ENCODE measurements around the gene LINC00237.

Gene LINC00237

DNA sequence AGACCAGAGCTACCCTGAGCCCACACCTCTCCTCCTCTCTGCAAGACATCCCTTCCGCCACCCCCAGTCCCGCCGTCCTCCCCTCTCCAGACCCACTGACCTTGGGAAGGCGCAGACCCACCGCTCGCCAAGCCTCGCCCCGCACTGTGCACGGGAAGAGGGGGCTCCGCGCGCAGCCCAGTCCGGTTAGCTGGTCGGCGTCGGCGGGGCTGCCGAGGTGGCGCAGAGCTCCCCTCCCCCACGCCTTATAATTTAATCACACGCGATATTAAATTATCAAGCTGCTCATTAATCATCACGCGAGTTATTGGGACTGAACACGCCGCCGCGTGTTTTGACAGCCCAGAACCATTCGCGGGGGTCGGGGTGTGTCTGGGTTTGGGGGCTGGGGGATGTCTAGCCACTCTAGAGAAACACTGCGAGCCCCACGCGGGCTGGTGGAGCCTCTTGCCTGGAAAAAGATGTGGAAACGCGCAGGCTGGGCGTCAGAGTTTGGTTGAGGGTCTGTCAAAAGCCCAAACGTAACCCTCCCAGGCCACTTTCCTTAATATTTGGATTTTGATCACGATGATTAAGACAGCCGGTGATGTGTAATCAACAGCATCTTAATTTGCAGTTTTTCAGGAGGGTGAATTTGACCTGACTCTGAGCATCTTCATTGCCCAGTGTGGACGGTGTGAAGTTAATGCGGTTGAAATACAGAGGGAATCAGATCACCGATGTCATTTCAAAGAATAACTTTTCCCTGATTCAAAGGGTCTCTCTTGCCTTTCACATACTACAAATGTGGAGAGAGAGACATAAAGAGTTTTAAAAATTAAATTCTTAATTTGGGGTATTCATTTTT is at the start of gene LINC00237:
Gene LINC00237, minus strand, starts transcription at position 188 of the 847 bp plus-strand sequence.
- no peak for DNase-seq (ENCODE audit: low read depth)

DNA sequence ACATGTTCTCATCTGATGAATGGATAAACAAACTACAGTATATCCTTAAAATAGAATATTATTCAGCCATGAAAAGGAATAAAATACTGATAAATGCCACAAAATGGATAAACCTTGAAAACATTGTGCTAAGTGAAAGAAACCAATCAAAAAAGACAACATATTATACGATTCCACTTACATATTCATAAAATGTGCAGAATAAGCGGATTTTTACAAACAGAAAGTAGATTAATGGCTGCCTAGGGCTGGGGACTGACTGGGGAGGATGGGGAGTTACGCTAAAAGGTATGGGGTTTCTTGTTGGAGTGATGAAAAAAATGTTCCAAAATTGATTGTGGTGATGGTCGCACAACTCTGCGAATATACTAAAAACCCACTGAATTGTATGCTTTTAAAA is 49.1 kb upstream of the LINC00237 start:
- no peak for DNase-seq (ENCODE audit: low read depth)

DNA sequence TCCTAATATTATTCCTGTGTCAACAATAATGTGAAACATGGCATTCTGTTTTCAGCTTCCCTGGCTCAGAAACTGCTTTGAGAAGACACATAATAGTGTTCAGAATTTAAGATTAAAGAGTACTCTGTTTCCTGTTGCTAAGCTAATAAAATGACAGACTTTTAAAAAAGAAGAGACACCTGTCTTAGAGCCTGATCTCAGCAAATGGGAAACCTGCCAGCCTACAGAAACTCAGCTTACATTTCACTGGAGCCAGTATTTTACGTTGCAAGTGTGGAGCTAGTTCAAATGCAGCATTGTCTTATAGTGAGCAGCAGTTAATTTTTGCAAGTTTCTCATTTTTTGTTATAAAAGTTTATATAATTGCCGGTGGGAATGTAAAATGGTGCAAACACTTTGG is 48.5 kb upstream of the LINC00237 start:
- no peak for DNase-seq (ENCODE audit: low read depth)

DNA sequence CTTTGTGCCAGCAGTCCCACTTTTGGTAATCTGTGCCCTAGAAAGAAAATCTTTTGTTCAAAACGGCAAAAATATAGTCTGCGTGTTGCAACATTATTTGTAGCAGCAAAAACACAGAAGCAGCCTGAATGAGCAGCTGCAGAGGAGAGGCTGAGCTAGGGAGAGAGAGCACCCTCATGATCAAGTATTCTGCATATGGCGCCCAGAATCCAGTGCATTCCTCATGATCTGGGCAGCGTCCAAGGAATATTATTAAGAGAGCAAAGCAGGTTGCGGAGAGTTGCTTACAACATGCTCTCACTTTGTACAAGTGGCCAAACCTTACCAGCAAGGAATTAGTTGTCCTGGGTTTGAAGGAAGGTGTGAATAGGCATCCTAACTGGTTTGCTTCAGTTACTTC is 45.6 kb upstream of the LINC00237 start:
- no peak for DNase-seq (ENCODE audit: low read depth)

DNA sequence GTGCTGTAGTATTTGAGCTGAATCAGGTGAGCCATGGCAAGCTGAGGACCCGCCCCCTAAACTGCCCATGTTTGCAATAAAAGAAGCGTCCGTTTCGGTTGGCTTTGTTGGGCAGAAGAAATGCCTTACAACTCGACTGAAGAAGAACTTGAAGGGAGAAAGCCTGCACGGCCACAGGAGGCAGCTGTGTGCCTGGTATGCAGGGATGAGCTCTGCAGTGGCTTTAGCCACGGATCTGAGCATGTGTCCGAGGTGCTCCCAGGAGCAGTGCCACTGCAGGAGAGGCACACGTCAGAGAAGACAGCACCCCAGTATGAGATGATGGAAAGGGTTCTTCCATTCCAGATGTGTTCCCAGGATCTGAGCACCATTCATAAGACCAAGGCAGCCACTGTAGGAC is 43.2 kb upstream of the LINC00237 start:
- DNase-seq (ENCODE audit: low read depth): no peak

DNA sequence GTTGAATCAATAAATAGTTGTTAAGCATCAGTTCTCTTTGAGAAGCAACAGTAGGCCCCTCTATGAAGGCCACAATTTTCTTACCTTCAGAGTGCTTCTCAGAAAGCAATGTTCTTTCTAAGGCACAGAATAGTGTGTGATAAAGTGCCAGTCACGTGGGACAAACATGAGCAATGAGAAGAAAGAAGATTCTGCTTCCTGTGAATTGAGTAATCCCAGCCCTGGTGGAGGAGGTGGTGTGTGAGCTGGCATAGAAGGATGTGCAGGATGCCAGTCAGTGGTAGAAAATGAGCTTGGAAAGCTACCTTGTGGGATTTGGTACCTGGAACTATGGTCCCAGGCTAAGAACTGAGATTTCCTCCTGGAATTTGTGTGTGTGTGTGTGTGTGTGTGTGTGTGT is 41.4 kb upstream of the LINC00237 start:
- no peak for DNase-seq (ENCODE audit: low read depth)

DNA sequence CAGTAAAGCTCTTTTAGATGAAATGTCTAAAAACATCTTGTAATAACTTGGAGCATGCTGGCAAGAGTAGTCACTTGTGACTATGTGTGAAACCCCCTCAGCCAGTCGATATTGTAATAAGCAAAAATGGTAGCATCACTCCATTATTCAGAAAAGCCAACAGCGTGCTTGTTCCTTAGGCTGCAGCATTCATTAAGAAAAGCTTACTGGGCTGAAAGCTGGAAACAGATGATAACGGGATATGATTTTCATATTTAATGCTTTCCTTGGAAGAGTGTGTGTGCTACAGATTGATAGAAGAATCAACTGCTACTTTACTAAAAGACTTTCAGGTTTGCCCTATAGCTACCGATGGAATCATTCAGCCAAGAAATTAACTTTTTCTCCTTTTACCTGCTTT is 40.1 kb upstream of the LINC00237 start:
- DNase-seq (ENCODE audit: low read depth): no peak

DNA sequence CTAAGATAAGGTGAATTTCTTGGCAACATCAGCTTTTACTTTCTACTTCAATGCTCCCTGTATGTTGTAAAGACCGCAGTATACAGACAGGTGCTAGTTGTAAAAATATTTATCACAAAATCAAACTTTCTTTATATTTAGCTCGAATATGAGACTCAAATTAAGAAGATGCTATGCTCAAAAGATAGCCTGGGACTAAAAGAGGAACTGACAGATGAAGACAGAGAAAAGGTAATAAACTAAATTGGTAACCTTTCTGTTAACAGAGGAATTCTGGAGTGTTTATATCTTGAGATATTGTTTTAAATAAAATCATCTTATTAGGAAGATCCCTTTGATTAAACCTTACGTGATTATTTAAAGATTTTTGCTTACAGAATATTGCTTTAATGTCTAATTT is 39.3 kb upstream of the LINC00237 start:
- no peak for DNase-seq (ENCODE audit: low read depth)

DNA sequence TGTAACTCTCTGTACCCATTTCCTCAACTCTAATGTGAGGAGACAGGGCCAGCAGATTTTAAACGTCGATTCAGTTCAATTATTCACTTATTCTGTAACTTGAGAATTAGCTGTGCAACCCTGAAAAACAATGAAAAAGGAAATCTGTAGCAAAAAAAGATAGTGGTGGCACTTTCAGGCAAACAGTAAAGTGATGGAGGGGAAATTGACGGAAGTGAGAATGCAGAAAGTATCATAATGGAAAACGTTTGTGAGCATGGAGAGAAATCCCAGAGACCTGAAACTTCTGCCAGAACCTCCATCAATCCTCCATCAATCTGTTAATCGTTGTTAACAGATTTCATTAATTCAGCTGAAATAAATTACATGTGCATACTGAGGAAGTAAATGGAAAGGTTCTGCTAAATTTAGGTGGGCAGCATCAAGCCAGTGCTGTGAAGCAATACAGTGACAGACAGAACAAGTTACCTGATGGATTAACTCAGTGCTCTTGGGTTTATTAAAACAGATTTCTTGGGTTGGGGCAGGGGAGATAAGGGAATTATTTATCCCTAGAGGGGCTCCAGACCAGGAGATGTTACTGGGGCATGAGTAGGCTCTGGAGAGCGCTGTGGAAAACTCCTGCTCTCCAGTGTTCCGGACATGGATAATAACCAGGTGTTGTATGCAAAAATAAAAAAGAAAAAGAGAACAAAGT is 37.2 kb upstream of the LINC00237 start:
- no peak for DNase-seq (ENCODE audit: low read depth)

DNA sequence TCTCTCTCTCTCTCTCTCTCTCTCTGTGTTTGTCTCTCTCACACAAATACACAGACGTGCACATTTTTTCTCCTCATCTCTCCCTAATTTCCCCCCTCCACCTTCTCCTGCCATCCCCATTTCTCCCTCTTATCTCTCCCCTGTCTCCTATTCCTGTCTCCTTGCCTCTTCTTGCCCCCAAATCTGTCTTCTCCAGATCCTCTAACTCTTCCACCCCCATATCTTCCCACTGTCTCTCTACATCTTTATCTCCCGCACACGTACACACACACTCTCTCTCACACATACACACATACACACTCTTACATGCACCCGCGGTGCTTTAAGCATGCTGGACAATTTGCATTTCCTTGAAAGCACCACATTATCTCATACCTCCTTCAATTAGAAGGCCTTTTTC is 35.7 kb upstream of the LINC00237 start:
- no peak for DNase-seq (ENCODE audit: low read depth)

DNA sequence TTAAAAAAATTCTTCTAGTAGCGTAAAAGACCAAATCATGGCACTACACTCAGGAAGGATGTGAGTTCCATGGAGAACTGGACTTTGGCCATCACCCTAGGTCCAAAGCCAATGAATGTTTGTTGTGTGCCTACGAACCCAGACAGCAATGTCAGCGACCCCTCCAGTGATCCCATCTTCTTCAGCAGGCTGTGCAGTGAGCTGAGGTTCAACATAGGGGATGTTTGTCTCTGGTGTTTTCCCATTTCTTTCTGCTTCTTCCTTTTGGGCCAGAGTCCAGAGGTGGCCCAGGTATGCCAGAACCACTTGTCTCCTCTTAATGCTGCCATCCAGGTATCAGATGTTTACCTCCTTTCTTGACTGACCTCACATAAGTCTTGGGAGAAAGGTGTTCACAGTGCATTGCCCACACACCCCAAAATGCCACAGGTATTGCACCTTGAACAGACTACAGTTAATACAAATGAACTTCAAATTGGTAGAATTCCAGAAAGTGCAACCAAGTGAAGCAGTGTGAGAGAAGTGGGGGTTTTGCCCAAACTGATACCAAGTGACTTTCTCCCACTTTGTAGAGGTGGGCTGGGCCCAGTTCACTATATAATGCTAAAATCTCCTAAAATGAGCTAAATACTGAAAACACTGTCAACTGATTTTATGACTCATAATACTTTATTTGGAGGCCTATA is 33.9 kb upstream of the LINC00237 start:
- DNase-seq (ENCODE audit: low read depth): no peak

DNA sequence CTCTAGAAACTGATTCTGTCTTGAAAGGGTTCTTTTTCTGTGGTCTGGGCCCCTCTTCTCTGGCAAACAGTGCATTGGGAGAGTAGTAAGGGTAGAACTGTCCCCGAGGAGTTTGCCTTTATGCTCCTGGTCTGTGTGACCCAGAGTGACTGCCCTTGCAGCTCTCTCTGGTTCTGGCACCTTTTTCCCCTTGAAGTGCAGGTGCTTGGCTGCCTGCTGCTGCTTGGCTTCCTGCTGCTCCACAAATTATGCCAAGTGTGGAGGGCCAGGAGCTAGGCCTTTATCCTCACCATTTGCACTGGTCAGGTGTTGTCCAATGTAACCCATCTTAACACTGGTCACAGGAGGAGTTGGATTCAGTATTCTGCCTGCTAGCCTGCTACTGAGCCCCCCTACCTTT is 30.9 kb upstream of the LINC00237 start:
- DNase-seq (ENCODE audit: low read depth): no peak

DNA sequence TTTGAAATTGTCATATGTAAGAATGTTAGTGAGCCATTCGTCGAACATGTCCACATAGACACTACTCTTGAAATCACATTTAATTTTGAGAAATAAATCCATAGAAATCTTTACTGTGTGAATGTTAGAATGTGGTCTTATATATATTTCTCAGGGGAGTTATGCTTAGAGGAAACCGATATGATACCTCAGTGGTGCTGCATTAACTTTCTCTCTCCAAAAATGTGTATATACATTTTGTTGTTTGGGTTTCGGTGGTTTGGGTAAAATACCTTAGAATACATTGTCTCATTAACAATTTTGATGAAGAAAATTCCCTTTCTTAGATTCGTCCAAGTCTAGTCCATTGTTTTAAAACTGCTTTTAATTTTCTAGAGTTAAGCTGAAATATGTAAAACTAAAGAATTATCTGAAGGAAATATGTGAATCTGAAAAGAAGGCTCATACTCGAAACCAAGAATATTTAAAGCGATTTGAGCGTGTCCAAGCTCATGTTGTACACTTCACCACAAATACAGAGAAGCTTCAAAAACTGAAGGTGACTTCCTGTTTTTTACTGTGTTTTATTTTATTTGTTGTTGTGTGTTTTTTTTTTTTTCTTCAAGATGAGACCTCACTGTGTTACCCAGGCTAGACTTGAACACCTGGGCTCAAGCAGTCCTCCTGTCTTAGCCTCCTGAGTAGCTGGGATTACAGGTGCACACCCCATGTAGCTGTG is 30.0 kb upstream of the LINC00237 start:
- DNase-seq (ENCODE audit: low read depth): no peak

DNA sequence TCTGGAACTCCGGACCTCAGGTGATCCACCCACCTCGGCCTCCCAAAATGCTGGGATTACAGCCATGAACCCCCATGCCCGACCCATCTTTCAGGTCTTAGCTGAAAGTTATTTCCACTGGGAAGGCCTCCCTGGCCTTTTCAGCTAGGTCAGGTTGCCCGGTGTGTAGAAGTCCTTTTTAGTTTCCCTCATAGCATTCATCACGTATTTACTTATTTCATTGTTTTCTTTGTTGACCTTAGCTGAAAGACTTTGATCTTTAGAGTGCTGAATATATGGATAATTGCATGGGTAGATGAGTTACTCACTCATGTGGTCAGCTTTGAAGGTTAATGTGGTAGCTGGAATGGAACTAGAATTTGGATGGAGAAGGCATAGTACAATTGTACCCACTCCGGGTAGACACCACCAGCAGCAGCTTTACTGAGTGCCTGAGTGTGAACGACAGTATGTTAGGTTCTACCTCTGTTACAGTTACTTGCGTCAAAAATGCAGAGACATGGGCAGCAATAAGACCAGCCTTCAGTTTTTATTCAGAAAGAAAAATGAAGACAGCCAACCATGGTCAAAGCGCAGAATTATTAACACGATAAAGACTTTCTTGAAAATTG is 28.8 kb upstream of the LINC00237 start:
- no peak for DNase-seq (ENCODE audit: low read depth)

DNA sequence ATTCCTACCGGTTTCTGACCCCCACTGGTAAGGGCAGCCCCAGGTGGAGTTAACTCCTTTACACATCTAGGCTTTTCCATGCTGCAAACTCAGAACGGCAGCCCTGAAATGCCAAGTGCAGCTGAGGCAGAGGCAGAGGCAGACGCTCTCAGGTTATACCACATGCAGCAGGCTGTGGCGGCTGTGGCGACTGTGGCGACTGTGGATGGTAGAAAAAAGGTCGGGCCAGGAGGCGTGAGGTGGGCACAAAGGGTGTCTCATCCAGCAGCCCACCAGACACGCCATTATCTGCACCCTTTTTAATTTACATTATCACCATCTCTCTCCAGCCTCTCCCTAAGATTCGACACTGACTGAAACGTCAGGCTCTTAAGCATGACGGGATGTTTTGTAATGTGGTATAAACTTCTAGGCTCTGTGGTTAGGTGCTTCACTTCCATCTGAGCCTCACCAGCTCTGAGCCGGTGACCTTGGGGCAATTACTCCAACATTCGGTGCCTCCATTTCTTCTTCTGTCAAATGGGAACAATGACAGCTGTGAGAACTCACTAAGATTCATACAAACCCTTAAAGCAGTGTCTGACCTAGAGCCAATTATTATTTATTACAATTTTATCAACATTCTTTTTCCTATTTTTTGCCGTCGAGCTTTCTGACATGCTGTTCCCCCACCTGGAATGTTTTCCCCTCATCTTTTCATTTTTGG is 27.9 kb upstream of the LINC00237 start:
- no peak for DNase-seq (ENCODE audit: low read depth)

DNA sequence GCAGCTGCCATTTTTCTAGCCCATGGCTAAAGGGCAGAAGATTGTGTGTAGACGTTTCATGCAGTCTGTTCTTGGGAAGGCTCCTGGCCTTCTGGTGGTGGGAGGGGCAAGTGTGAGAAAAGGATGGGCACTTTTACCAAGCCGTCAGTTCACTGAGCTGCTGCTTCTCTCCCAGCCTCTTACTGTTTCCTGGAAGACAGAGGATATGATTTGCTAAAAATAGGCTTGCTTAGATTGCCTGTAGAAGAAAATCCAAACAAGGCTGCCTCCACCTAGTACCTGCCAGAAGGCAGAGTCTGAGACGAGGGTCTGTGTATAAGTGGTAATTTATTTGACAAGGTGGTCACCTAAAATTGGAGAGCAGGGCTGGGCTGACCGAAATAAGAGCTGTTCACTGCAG is 27.2 kb upstream of the LINC00237 start:
- DNase-seq (ENCODE audit: low read depth): no peak

DNA sequence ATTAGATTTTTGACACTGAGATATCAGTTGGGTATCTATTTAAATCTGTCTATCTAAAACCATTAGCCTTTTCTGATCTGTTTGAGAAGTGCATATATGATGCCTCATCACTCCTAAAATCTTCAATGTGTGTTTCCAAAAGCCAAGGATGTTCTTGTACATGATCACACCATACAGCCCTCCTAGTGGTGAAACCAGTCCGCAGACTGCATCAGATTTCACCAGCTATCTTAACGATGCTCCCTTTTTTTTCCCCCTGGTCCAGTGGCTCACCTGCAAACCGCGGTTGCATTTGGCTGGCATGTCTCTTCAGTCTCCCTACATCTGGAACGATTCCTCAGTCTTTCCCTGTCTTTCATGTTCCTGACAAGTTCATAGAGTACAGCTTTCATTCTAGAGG is 23.7 kb upstream of the LINC00237 start:
- DNase-seq (ENCODE audit: low read depth): no peak

DNA sequence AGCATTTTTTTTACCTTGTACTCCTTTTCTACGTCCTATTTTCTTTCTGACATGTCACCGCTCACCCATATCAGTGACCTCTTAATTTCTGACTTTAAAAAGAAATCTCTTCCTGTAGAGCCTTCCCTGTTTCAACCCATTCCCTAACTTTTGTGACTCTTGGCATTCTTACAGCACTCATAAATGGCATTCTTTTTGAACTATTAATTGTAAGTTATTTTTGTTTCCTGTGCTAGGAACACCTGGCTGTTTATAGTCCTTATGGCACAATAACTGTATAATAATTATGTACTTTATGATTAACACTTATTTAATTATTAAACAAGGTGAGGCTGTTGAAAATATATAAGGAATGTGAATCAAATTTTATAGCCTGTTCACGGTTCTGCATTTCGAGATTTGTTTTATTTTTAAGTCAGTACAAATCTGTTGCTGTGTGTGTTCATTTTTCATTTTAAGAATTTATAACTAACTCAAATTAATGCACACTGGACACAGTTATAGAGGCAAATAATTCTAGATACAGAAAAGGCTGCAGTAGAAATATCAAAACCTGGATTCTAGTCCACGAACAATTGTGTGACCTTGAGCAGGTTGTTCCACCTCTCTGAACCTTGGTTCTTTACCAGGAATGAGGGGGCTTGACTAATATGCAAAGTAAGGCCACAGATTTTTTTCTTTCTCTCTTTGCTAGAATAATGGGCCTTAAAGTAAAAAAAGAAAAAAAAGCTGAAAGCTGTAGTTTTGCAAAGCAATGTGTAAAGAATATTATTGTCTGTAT is 21.2 kb upstream of the LINC00237 start:
- no peak for DNase-seq (ENCODE audit: low read depth)

DNA sequence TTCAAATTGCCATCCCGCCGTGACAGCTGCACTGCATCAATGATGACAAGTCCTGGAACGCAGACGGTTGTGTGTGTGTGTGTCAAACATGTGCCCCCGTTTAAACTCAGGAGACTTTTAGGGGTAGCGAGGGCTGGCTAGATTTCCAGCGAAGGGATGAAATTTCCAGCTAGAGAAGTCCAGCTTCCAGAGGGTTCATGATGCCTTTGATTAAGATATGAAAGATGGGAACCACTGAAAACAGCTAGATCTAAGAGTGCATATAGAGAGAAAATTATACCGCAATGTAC is 20.4 kb upstream of the LINC00237 start:
- DNase-seq (ENCODE audit: low read depth): no peak

DNA sequence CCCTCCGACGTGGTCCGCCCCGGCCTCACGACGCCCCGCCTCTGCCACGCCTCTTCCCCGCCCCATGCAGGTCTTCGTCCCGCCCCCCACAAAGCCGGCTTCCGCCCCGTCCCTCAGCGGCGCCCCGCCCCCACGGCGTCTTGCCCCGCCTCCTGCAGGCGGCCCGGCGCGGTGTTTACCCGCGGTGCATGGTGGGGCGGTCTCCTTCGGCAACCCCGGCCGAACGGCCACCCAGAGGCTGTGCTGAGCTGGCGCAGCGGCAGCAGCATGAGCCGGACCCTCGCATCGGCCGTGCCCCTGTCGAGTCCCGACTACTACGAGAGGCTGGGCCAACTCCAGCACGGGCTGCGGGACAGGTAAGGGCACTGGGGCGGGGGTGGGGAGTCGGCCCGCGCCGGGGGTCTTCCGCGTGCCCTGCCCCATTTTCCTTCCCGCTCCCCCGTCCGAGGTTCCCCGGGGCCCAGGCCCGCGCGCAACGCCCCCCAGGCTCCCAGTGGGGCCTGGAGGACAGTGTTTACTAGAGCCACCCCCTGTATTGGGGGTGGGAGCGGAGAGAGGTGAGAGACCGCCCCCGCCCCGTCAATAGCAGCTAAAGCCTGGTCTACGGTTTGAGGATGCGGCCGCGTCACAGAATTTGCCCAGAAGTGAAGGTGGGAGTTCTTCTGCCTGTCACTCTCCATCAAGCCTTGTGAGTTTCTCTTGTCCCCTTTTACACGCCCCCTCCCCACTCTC is 19.9 kb upstream of the LINC00237 start, which contains the start of gene KIZ:
Gene KIZ, plus strand, starts transcription at position 234 of the 732 bp plus-strand sequence. Its CDS starts 34 bp downstream, at position 268.
- peak; percentile 98 for DNase-seq (ENCODE audit: low read depth)

All from stimulated activated CD8-positive, alpha-beta memory T cell treated with anti-CD3 and anti-CD28 coated beads, Interleukin-15, amount 100 ng/mL, for 24 hours (primary cell).